Smooth muscle cell (in vitro differentiated cells): ENCODE results near the gene CAPN9. TPM values are rescaled to one million over a fixed set of nuclear protein-coding genes. Genes with fewer than 3 reads are reported as not detected.
A peak's percentile ranks its signal among the peaks of the same experiment; 100 is the strongest.

Experiments used
- DNase-seq: peaks from one replicate; lab custom pipeline; 2025; ENCODE audit not compliant: unreplicated experiment; lab: John Stamatoyannopoulos, UW
- H2AFZ ChIP-seq: fragments of 200-600 bp; sonication (generic); 2 replicates; pipeline ENCODE4 v1.6.0; 2016; ENCODE audit warnings: antibody characterized with exemption, low read depth, mild to moderate bottlenecking
- H3F3A ChIP-seq: fragments of 200-600 bp; sonication (generic); 2 replicates; pipeline ENCODE4 v1.6.0; 2017; ENCODE audit warnings: antibody characterized with exemption, low read depth
- H3K27ac ChIP-seq: fragments of 200-600 bp; sonication (generic); 2 replicates; pipeline ENCODE4 v1.5.1; 2016; ENCODE audit warnings: low read depth, mild to moderate bottlenecking
- H3K27me3 ChIP-seq: fragments of 200-600 bp; sonication (generic); 2 replicates; pipeline ENCODE4 v1.6.1; 2016; ENCODE audit warnings: low read depth, mild to moderate bottlenecking
- H3K36me3 ChIP-seq: fragments of 200-600 bp; sonication (generic); 2 replicates; pipeline ENCODE4 v1.5.1; 2016; ENCODE audit warnings: low read depth
- H3K4me1 ChIP-seq: fragments of 200-600 bp; sonication (generic); 2 replicates; pipeline ENCODE4 v1.5.1; 2016; ENCODE audit warnings: low read depth
- H3K4me2 ChIP-seq: fragments of 200-600 bp; sonication (generic); 2 replicates; pipeline ENCODE4 v1.6.0; 2016; ENCODE audit warnings: mild to moderate bottlenecking
- H3K4me3 ChIP-seq: fragments of 200-600 bp; sonication (generic); 2 replicates; pipeline ENCODE4 v1.5.1; 2016; ENCODE audit warnings: mild to moderate bottlenecking
- H3K79me2 ChIP-seq: fragments of 200-600 bp; sonication (generic); 2 replicates; pipeline ENCODE4 v1.6.0; 2016; ENCODE audit warnings: low read depth, mild to moderate bottlenecking
- H3K9ac ChIP-seq: fragments of 200-600 bp; sonication (generic); 2 replicates; pipeline ENCODE4 v1.6.0; 2016; ENCODE audit warnings: low read depth
- H3K9me3 ChIP-seq: fragments of 200-600 bp; sonication (generic); replicated peaks from 2 replicates; pipeline ENCODE4 v1.5.1; 2016; ENCODE audit warnings: low read depth
- H4K20me1 ChIP-seq: fragments of 200-600 bp; sonication (generic); 2 replicates; pipeline ENCODE4 v1.6.0; 2016; ENCODE audit warnings: low read depth
- CTCF ChIP-seq: fragments of 200-600 bp; sonication (generic); IDR thresholded peaks from 2 replicates; pipeline ENCODE4 v1.5.1; 2017; ENCODE audit warnings: borderline replicate concordance, mild to moderate bottlenecking, antibody characterized with exemption; ENCODE audit not compliant: insufficient read depth, poor library complexity, severe bottlenecking
- WGBS: methylation state at CpG from one replicate; pipeline ENCODE4 v1.1.7; 2016; ENCODE audit warnings: low lambda C conversion rate; 5-methylcytosine and 5-hydroxymethylcytosine counted together
- polyA plus RNA-seq: library from polyadenylated mRNA; unstranded; fragments of >200 nt; fragmentation: Nextera tagmentation; extraction: Ambion mirVana; gene quantifications from 2 replicates; pipeline ENCODE4 v1.2.1, GENCODE V29; 2016
- total RNA-seq: library from RNA; depleted of rRNA; stranded (reverse); fragments of >200 nt; gene quantifications from 2 replicates; pipeline ENCODE4 v1.2.3, GENCODE V29; 2014

CAPN9 gene
- total and polyA plus RNA-seq, 2 experiments from 2014 or later, result not detected

- H2AFZ ChIP-seq, result no peak overlapping the region
- H3K9me3 ChIP-seq, result no peaks in the 10 kb centered on the region
- peaks cover 7% of the 10 kb centered on the region for H3F3A ChIP-seq
- peak overlapping the region; percentile 91 for H3K27ac ChIP-seq
- peak overlapping the region; percentile 75 for H3K4me2 ChIP-seq
- TF ChIP-seq CTCF, result no peak
- H3K4me3 ChIP-seq, result no peak overlapping the region
- no peak overlapping the region for H3K9ac ChIP-seq
- no peak for DNase-seq
- H3K27me3 ChIP-seq, result no peaks in the 10 kb centered on the region
- peaks cover 5% of the 10 kb centered on the region for H3K36me3 ChIP-seq
- peaks cover 8% of the 10 kb centered on the region for H4K20me1 ChIP-seq
- peaks cover 24% of the 10 kb centered on the region for H3K79me2 ChIP-seq
- 55% methylated on average over 3 of the region's 3 CpGs for WGBS
- peaks cover 25% of the 10 kb centered on the region for H3K4me1 ChIP-seq
Observed at GRCh38 chr1:230848235-230848634, 101.0 kb downstream of the CAPN9 start.

GRCh38 chr1:230849451-230850224, 102.5 kb downstream of the CAPN9 start:
- 23% methylated on average over 14 of the region's 14 CpGs for WGBS
- Histone ChIP-seq H3K4me2 (peak overlapping the region; percentile 75), H3K4me1 (peaks cover 25% of the 10 kb centered on the region), H4K20me1 (peaks cover 3% of the 10 kb centered on the region), H3F3A (peaks cover 7% of the 10 kb centered on the region), H3K4me3 (no peak overlapping the region), H3K9ac (peak overlapping the region; percentile 59), H3K36me3 (peaks cover 5% of the 10 kb centered on the region), H3K9me3 (no peaks in the 10 kb centered on the region), H2AFZ (no peak overlapping the region), H3K27ac (peak overlapping the region; percentile 91), H3K79me2 (peaks cover 30% of the 10 kb centered on the region), H3K27me3 (no peaks in the 10 kb centered on the region)
- TF ChIP-seq CTCF, result no peak
- DNase-seq, result no peak

GRCh38 chr1:230850547-230850946, 103.4 kb downstream of the CAPN9 start:
- DNase-seq, result no peak
- H3K27me3 ChIP-seq, result no peaks in the 10 kb centered on the region
- 64% methylated on average over 7 of the region's 8 CpGs for WGBS
- H3K9ac ChIP-seq, result peak overlapping the region; percentile 58
- H3K4me1 ChIP-seq, result peaks cover 30% of the 10 kb centered on the region
- no peak overlapping the region for H2AFZ ChIP-seq
- peaks cover 12% of the 10 kb centered on the region for H3K36me3 ChIP-seq
- H3F3A ChIP-seq, result peaks cover 7% of the 10 kb centered on the region
- no peaks in the 10 kb centered on the region for H4K20me1 ChIP-seq
- H3K9me3 ChIP-seq, result no peaks in the 10 kb centered on the region
- peak overlapping the region; percentile 91 for H3K27ac ChIP-seq
- no peak for TF ChIP-seq CTCF
- peak overlapping the region; percentile 75 for H3K4me2 ChIP-seq
- peaks cover 32% of the 10 kb centered on the region for H3K79me2 ChIP-seq
- no peak overlapping the region for H3K4me3 ChIP-seq

GRCh38 chr1:230851291-230851691, 104.1 kb downstream of the CAPN9 start:
- peaks cover 12% of the 10 kb centered on the region for H3K36me3 ChIP-seq
- H3K4me3 ChIP-seq, result no peak overlapping the region
- no peak for TF ChIP-seq CTCF
- H3F3A ChIP-seq, result peaks cover 7% of the 10 kb centered on the region
- no peaks in the 10 kb centered on the region for H4K20me1 ChIP-seq
- no peaks in the 10 kb centered on the region for H3K9me3 ChIP-seq
- no peak overlapping the region for H2AFZ ChIP-seq
- DNase-seq, result no peak
- H3K79me2 ChIP-seq, result peaks cover 34% of the 10 kb centered on the region
- H3K27ac ChIP-seq, result peak overlapping the region; percentile 91
- no peaks in the 10 kb centered on the region for H3K27me3 ChIP-seq
- H3K9ac ChIP-seq, result peak overlapping the region; percentile 58
- 9% methylated on average over 5 of the region's 5 CpGs for WGBS
- peaks cover 36% of the 10 kb centered on the region for H3K4me1 ChIP-seq
- H3K4me2 ChIP-seq, result peak overlapping the region; percentile 75
